K562 (cell line): ENCODE results near the gene SMIM29. TPM values are rescaled to one million over a fixed set of nuclear protein-coding genes. Genes with fewer than 3 reads are reported as not detected.

ENCODE experiments used
- ARNT ChIP-seq, 2 experiments: fragments of 450-650 bp; IDR thresholded peaks; 2 replicates each; pipeline ENCODE4 v1.6.1; 2016; ENCODE audit warnings: mild to moderate bottlenecking in 1 of 2
- EHMT2 ChIP-seq: fragments of 450-650 bp; IDR thresholded peaks from 2 replicates; pipeline ENCODE4 v1.6.1; 2018; ENCODE audit warnings: antibody characterized with exemption
- HDAC2 ChIP-seq: fragments of 450-650 bp; IDR thresholded peaks from 2 replicates; pipeline ENCODE4 v1.6.1; 2016; ENCODE audit warnings: mild to moderate bottlenecking
- HDAC6 ChIP-seq: IDR thresholded peaks from 2 replicates; pipeline ENCODE4 v1.6.1; 2012; ENCODE audit warnings: low read depth, mild to moderate bottlenecking, control low read depth, inconsistent platforms, low read length, moderate library complexity
- JUN ChIP-seq, 2 experiments: sonication (generic) in 1 of 2; formaldehyde crosslinking in 1 of 2; IDR thresholded peaks; 2 replicates each; pipeline versions ENCODE4 v1.6.1 to v1.8.0; 2012 to 2022; ENCODE audit warnings: borderline replicate concordance in 2 of 2, mild to moderate bottlenecking in 2 of 2, improper control_type of control experiment in 1 of 2, low read depth in 1 of 2, low read length in 1 of 2, missing genetic modification reagents in 1 of 2
- MCM7 ChIP-seq, 2 experiments: fragments of 450-650 bp; IDR thresholded peaks; 2 replicates each; pipeline ENCODE4 v1.6.1; 2016 to 2018
- PURB ChIP-seq: sonication (generic); formaldehyde crosslinking; IDR thresholded peaks from 2 replicates; pipeline ENCODE4 v1.9.0; 2021; ENCODE audit warnings: low read depth, mild to moderate bottlenecking, missing genetic modification reagents
- RBM15 ChIP-seq: fragments of 200-400 bp; formaldehyde crosslinking; IDR thresholded peaks from 2 replicates; pipeline ENCODE4 v1.6.1; 2018; ENCODE audit warnings: mild to moderate bottlenecking, low read length, moderate library complexity; ENCODE audit not compliant: insufficient read depth
- SPI1 ChIP-seq: IDR thresholded peaks from 2 replicates; pipeline ENCODE4 v1.6.1; 2011; ENCODE audit warnings: low read depth, low read length, control low read depth, borderline replicate concordance
- TCF3 ChIP-seq: sonication (generic); formaldehyde crosslinking; IDR thresholded peaks from 2 replicates; pipeline ENCODE4 v1.4.0; 2020; ENCODE audit warnings: mild to moderate bottlenecking, missing genetic modification reagents
- TRIM28 ChIP-seq: fragments of 450-650 bp; IDR thresholded peaks from 2 replicates; pipeline ENCODE4 v1.6.1; 2017
- WHSC1 ChIP-seq: IDR thresholded peaks from one replicate; pipeline ENCODE4 v1.6.1; 2012; ENCODE audit warnings: low read length, control low read depth, inconsistent platforms
- YY1 ChIP-seq, 3 experiments: IDR thresholded peaks; 2 replicates each; pipeline ENCODE4 v1.6.1; 2011; ENCODE audit warnings: low read length in 2 of 3, mild to moderate bottlenecking in 2 of 3, moderate library complexity in 2 of 3, borderline replicate concordance in 1 of 3, control low read depth in 1 of 3, low read depth in 1 of 3; ENCODE audit not compliant: insufficient read depth in 3 of 3, insufficient replicate concordance in 2 of 3, control insufficient read depth in 1 of 3, insufficient read length in 1 of 3; ENCODE audit errors: extremely low read depth in 1 of 3
- ZNF146 ChIP-seq: IDR thresholded peaks from one replicate; pipeline ENCODE4 v1.6.1; 2018; ENCODE audit warnings: missing compliant biosample characterization; ENCODE audit not compliant: unreplicated experiment
- ZNF780A ChIP-seq: fragments of 250-450 bp; sonication (Bioruptor Pico); IDR thresholded peaks from 2 replicates; pipeline ENCODE4 v1.5.0; 2021; ENCODE audit warnings: mild to moderate bottlenecking
- polyA plus RNA-seq, 8 experiments: library from polyadenylated mRNA; depleted of rRNA in 4 of 8; stranded (reverse) in 5 of 8; unstranded in 3 of 8; fragments of >200 nt; fragmentation: Nextera tagmentation in 2 of 8; fragmentation: Illumina TruSeq in 1 of 8; extraction: Ambion mirVana in 2 of 8; extraction: Trizol in 1 of 8; gene quantifications; 2 replicates each; pipeline versions ENCODE4 v1.2.1 to v1.2.3, GENCODE V29; 2011 to 2014; ENCODE audit warnings: inconsistent platforms in 1 of 8, missing spikeins in 1 of 8
- total RNA-seq, 7 experiments: library from RNA; depleted of rRNA in 6 of 7; stranded (reverse); fragments of >200 nt in 6 of 7; fragmentation: Illumina TruSeq in 2 of 7; extraction: Trizol in 2 of 7; gene quantifications; 2 replicates each; pipeline versions ENCODE4 v1.2.1 to v1.2.3, GENCODE V29; 2011 to 2021; ENCODE audit warnings: low replicate concordance in 1 of 7
- TF ChIP-seq, protein P1 (sequence below): fragments of 250-450 bp; sonication (Bioruptor Pico); IDR thresholded peaks from 2 replicates; pipeline ENCODE4 v1.8.0; 2021; ENCODE audit warnings: mild to moderate bottlenecking, moderate library complexity
- TF ChIP-seq, protein P2 (sequence below): sonication (generic); formaldehyde crosslinking; IDR thresholded peaks from 2 replicates; pipeline ENCODE4 v1.8.0; 2022; ENCODE audit warnings: missing genetic modification reagents, mild to moderate bottlenecking, borderline replicate concordance
- TF ChIP-seq, protein P3 (sequence below): fragments of 150-350 bp; conservative IDR thresholded peaks from 2 replicates; pipeline ENCODE4 v1.6.1; 2014; ENCODE audit warnings: low read length
- TF ChIP-seq, protein P4 (sequence below): fragments of 450-650 bp; conservative IDR thresholded peaks from 2 replicates; pipeline ENCODE4 v1.6.1; 2016; ENCODE audit warnings: missing genetic modification characterization, low read depth, mild to moderate bottlenecking, control low read depth, missing compliant biosample characterization

The SMIM29 gene
- total and polyA plus RNA-seq, 9 of the 15 experiments (the other 6 are each of a cell fraction or from before 2014, with no cell fraction given): 6.5 to 36.7 (median 20.9) TPM

DNA sequence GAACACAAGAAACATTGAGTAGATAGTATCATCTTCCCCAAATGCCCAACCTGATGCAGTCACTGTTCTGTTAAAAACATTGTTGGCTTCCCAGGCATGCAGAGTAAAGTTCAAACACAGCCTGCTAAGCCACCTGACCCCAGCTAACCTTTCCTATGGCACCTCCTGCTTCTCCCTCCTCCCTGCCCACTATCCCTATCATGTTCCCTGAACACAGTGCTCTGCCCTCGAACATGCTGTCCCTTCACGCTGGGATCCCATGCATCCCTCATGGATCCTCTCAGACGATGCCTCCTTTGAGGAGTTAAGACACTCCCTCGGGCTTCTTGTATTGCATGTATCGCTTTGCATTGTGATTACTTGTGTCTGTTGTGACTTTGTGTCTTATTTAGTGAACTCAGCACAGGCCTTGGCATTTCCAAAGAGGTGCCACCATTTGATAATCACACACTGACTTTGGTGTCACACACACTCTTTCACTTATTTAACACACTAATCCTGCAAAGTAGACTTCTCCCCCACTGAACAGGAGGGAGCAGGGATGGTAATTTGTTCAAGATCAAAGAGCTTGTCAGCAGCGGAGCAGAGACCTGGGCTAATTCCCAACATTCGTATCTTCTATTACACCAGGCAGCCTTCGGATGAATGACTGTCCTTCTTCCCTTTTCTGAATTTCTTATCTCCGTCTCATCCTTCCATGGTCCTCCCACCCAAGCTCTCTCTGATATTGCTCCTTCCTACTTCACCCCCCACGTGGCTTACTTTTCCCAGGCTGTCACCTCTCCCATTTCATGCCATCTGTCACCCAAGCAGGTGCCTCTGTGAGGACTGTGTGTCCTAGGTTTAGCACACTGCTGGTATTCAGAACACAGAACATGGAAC, 28.3 kb upstream of the SMIM29 start (continued):
- TF ChIP-seq, protein P1, sequence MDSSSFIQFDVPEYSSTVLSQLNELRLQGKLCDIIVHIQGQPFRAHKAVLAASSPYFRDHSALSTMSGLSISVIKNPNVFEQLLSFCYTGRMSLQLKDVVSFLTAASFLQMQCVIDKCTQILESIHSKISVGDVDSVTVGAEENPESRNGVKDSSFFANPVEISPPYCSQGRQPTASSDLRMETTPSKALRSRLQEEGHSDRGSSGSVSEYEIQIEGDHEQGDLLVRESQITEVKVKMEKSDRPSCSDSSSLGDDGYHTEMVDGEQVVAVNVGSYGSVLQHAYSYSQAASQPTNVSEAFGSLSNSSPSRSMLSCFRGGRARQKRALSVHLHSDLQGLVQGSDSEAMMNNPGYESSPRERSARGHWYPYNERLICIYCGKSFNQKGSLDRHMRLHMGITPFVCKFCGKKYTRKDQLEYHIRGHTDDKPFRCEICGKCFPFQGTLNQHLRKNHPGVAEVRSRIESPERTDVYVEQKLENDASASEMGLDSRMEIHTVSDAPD: no peak
- TF ChIP-seq MCM7 (IDR thresholded peaks at IDR 0.05) (no peak), ZNF780A (CRISPR knock-in tag) (no peak), TCF3 (CRISPR knock-in tag) (peak; percentile 85), HDAC6 (no peak), RBM15 (no peak), JUN (IDR thresholded peaks at IDR 0.05; ENCODE audit: borderline replicate concordance, low read depth, low read length) (no peak), JUN (CRISPR knock-in tag; IDR thresholded peaks at IDR 0.05; ENCODE audit: borderline replicate concordance) (no peak), YY1 (IDR thresholded peaks at IDR 0.05; ENCODE audit: borderline replicate concordance in 1 of 3, control insufficient read depth in 1 of 3, extremely low read depth in 1 of 3, insufficient read depth in 3 of 3, insufficient read length in 1 of 3, insufficient replicate concordance in 2 of 3, low read depth in 1 of 3, low read length in 2 of 3) (no peak), HDAC2 (peak; percentile 87), PURB (CRISPR knock-in tag) (no peak), EHMT2 (peak; percentile 43; the same call in 1 of the 2 replicates), ARNT (IDR thresholded peaks at IDR 0.05) (no peak; a peak in 1 of 4 replicates), ZNF146 (CRISPR knock-in tag) (no peak), TRIM28 (no peak), SPI1 (no peak), WHSC1 (peak; percentile 49)
- TF ChIP-seq, protein P2, sequence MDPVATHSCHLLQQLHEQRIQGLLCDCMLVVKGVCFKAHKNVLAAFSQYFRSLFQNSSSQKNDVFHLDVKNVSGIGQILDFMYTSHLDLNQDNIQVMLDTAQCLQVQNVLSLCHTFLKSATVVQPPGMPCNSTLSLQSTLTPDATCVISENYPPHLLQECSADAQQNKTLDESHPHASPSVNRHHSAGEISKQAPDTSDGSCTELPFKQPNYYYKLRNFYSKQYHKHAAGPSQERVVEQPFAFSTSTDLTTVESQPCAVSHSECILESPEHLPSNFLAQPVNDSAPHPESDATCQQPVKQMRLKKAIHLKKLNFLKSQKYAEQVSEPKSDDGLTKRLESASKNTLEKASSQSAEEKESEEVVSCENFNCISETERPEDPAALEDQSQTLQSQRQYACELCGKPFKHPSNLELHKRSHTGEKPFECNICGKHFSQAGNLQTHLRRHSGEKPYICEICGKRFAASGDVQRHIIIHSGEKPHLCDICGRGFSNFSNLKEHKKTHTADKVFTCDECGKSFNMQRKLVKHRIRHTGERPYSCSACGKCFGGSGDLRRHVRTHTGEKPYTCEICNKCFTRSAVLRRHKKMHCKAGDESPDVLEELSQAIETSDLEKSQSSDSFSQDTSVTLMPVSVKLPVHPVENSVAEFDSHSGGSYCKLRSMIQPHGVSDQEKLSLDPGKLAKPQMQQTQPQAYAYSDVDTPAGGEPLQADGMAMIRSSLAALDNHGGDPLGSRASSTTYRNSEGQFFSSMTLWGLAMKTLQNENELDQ (CRISPR knock-in tag): 0 out of 2 replicates have a peak, but pooled peaks have one; percentile 34
- TF ChIP-seq, protein P3, sequence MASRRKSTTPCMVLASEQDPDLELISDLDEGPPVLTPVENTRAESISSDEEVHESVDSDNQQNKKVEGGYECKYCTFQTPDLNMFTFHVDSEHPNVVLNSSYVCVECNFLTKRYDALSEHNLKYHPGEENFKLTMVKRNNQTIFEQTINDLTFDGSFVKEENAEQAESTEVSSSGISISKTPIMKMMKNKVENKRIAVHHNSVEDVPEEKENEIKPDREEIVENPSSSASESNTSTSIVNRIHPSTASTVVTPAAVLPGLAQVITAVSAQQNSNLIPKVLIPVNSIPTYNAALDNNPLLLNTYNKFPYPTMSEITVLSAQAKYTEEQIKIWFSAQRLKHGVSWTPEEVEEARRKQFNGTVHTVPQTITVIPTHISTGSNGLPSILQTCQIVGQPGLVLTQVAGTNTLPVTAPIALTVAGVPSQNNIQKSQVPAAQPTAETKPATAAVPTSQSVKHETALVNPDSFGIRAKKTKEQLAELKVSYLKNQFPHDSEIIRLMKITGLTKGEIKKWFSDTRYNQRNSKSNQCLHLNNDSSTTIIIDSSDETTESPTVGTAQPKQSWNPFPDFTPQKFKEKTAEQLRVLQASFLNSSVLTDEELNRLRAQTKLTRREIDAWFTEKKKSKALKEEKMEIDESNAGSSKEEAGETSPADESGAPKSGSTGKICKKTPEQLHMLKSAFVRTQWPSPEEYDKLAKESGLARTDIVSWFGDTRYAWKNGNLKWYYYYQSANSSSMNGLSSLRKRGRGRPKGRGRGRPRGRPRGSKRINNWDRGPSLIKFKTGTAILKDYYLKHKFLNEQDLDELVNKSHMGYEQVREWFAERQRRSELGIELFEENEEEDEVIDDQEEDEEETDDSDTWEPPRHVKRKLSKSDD: no peak
- TF ChIP-seq, protein P4, sequence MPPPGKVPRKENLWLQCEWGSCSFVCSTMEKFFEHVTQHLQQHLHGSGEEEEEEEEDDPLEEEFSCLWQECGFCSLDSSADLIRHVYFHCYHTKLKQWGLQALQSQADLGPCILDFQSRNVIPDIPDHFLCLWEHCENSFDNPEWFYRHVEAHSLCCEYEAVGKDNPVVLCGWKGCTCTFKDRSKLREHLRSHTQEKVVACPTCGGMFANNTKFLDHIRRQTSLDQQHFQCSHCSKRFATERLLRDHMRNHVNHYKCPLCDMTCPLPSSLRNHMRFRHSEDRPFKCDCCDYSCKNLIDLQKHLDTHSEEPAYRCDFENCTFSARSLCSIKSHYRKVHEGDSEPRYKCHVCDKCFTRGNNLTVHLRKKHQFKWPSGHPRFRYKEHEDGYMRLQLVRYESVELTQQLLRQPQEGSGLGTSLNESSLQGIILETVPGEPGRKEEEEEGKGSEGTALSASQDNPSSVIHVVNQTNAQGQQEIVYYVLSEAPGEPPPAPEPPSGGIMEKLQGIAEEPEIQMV (tag): no peak
